OCI-LY7 (cell line): ENCODE measurements around the gene KCNMA1.

Source experiments
- EZH2phosphoT487 ChIP-seq: fragments of 200-600 bp; sonication (generic); IDR thresholded peaks from 2 replicates; pipeline ENCODE4 v1.6.1; 2018; ENCODE audit warnings: low read depth, borderline replicate concordance, mild to moderate bottlenecking, mixed run types, antibody characterized with exemption, low read length, moderate library complexity, mixed read lengths
- TF ChIP-seq, protein P1 (sequence below): fragments of 200-600 bp; sonication (generic); conservative IDR thresholded peaks from 2 replicates; pipeline ENCODE4 v1.5.1; 2014; ENCODE audit warnings: mild to moderate bottlenecking, antibody characterized with exemption, low read length, moderate library complexity, mixed read lengths

DNA sequence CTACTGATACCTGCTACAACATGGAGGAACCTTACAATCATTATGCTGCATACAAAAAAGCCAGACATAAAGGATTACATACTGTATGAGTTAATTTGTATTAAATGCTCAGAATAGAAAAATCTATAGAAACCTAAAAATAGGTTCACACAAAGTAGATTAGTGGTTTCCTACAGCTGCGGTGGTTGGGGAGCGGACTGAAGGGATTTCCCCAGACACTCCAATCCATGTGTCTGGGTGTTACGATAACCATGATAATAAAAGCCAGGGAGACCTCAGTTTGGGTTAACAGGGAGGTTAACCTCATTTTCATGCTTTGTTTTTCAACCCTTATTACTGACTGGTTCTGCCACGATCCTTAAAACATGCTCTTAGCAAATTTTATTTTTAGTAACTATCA is 355.9 kb downstream of the KCNMA1 start:
- TF ChIP-seq, protein P1, sequence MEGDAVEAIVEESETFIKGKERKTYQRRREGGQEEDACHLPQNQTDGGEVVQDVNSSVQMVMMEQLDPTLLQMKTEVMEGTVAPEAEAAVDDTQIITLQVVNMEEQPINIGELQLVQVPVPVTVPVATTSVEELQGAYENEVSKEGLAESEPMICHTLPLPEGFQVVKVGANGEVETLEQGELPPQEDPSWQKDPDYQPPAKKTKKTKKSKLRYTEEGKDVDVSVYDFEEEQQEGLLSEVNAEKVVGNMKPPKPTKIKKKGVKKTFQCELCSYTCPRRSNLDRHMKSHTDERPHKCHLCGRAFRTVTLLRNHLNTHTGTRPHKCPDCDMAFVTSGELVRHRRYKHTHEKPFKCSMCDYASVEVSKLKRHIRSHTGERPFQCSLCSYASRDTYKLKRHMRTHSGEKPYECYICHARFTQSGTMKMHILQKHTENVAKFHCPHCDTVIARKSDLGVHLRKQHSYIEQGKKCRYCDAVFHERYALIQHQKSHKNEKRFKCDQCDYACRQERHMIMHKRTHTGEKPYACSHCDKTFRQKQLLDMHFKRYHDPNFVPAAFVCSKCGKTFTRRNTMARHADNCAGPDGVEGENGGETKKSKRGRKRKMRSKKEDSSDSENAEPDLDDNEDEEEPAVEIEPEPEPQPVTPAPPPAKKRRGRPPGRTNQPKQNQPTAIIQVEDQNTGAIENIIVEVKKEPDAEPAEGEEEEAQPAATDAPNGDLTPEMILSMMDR: no peak
- no peak for TF ChIP-seq EZH2phosphoT487
